Sigmoid colon (tissue), 7 donors: ENCODE measurements around the gene NT5DC3. TPM values are rescaled to one million over a fixed set of nuclear protein-coding genes. Genes with fewer than 3 reads are reported as not detected.

ENCODE experiments used
- DNase-seq: peaks from one replicate; pipeline ENCODE4 v3.0.0-alpha.2; 2019
- H3K27ac ChIP-seq, 4 donors: fragments of 200-600 bp; sonication (generic); one replicate each; pipeline ENCODE4 v1.5.1; 2016 to 2019; ENCODE audit warnings: mild to moderate bottlenecking in 1 of 4
- H3K27me3 ChIP-seq, 3 donors: fragments of 200-600 bp; sonication (generic); one replicate each; pipeline ENCODE4 v1.5.1; 2019; ENCODE audit warnings: mild to moderate bottlenecking in 1 of 3
- H3K36me3 ChIP-seq, 4 donors: fragments of 200-600 bp; sonication (generic); one replicate each; pipeline ENCODE4 v1.5.1; 2016 to 2019
- H3K4me1 ChIP-seq, 4 donors: fragments of 200-600 bp; sonication (generic); one replicate each; pipeline ENCODE4 v1.5.1; 2017 to 2019
- H3K4me3 ChIP-seq, 4 donors: fragments of 200-600 bp; sonication (generic); one replicate each; pipeline ENCODE4 v1.5.1; 2017 to 2019; ENCODE audit warnings: mild to moderate bottlenecking in 2 of 4, moderate library complexity in 1 of 4
- H3K9me3 ChIP-seq, 4 donors: fragments of 200-600 bp in 3 of 4; sonication (generic) in 3 of 4; one replicate each; pipeline versions ENCODE4 v1.5.1 to v1.6.1; 2013 to 2019
- CTCF ChIP-seq, 4 experiments: fragments of 450-650 bp in 3 of 4; fragments of 200-600 bp in 1 of 4; IDR thresholded peaks; one replicate each; pipeline ENCODE4 v1.5.1; 2016 to 2019; ENCODE audit warnings: antibody characterized with exemption in 4 of 4, mild to moderate bottlenecking in 3 of 4, moderate library complexity in 2 of 4
- EP300 ChIP-seq, 4 donors: sonication (generic); formaldehyde crosslinking; IDR thresholded peaks; one replicate each; pipeline ENCODE4 v1.6.1; 2017; ENCODE audit warnings: antibody characterized with exemption in 4 of 4
- POLR2A ChIP-seq, 2 donors: fragments of 450-650 bp; IDR thresholded peaks; one replicate each; pipeline ENCODE4 v1.6.1; 2016; ENCODE audit warnings: antibody characterized with exemption in 2 of 2, mild to moderate bottlenecking in 2 of 2, moderate library complexity in 2 of 2
- POLR2AphosphoS5 ChIP-seq, 4 donors: sonication (generic); formaldehyde crosslinking; IDR thresholded peaks; one replicate each; pipeline ENCODE4 v1.6.1; 2017; ENCODE audit warnings: antibody characterized with exemption in 4 of 4
- WGBS, 2 donors: extraction: QIAGEN DNeasy Blood & Tissue Kit; methylation state at CpG; one replicate each; pipeline ENCODE4 v1.1.7; 2013; 5-methylcytosine and 5-hydroxymethylcytosine counted together
- intact Hi-C: fragments of 100-400 bp; cut with DNase I; formaldehyde crosslinking; loops from one replicate; pipeline ENCODE4 v1.15.1; 2023
- polyA plus RNA-seq, 3 donors: library from polyadenylated mRNA; stranded (reverse); fragments of 200-250 nt; gene quantifications; one replicate each; pipeline ENCODE4 v1.2.3, GENCODE V29; 2013
- total RNA-seq, 4 donors: library from RNA; depleted of rRNA; stranded (reverse); fragments of >200 nt; gene quantifications; one replicate each; pipeline ENCODE4 v1.1.0, GENCODE V29; 2016
- donor health status: healthy with polysubstance abuse.
- donor health status: Bipolar disorder and iron deficiency.
- donor health status: healthy.

The NT5DC3 gene
- total and polyA plus RNA-seq, 7 donors: 0.23 to 346 (median 179) TPM

- H3K4me1 ChIP-seq: peaks cover 0 to 65% (median 44%) of the 10 kb centered on the region in 4 donors
- H3K36me3 ChIP-seq: peaks cover 53 to 100% (median 68%) of the 10 kb centered on the region in 4 donors
- no peaks in the 10 kb centered on the region for H3K9me3 ChIP-seq
- H3K4me3 ChIP-seq: no peak overlapping the region
- H3K27me3 ChIP-seq: no peaks in the 10 kb centered on the region
- intact Hi-C loops: loop anchor here (5.0 to 10.0 kb wide), 2 partner anchors 102 to 340 kb away; no protein-coding TSS in a partner anchor
- peak overlapping the region in 3 of 4 donors; percentile 29 to 56 (median 52) for H3K27ac ChIP-seq
- WGBS, 2 donors: 86 to 93% methylated on average over 10 of the region's 10 CpGs
- DNase-seq: peak; percentile 68
- peak in 2 of 4 donors; percentile 12 to 50 for TF ChIP-seq POLR2AphosphoS5 (IDR thresholded peaks at IDR 0.05)
- no peak for TF ChIP-seq POLR2A (IDR thresholded peaks at IDR 0.05)
Observed at GRCh38 chr12:103774977-103775560, 66.0 kb downstream of the NT5DC3 start.

GRCh38 chr12:103773109-103773910, 67.7 kb downstream of the NT5DC3 start:
- peak overlapping the region in 3 of 4 donors; percentile 4 to 56 (median 52) for H3K27ac ChIP-seq
- peaks cover 55 to 100% (median 67%) of the 10 kb centered on the region in 4 donors for H3K36me3 ChIP-seq
- H3K4me1 ChIP-seq: peaks cover 0 to 65% (median 45%) of the 10 kb centered on the region in 4 donors
- DNase-seq: peak; percentile 64
- no peak overlapping the region for H3K4me3 ChIP-seq
- TF ChIP-seq POLR2AphosphoS5 (IDR thresholded peaks at IDR 0.05): peak in 3 of 4 donors; percentile 4 to 53 (median 49)
- no peak for TF ChIP-seq POLR2A (IDR thresholded peaks at IDR 0.05)
- H3K9me3 ChIP-seq: no peaks in the 10 kb centered on the region
- intact Hi-C loops: loop anchor here (5.0 to 10.0 kb wide), 2 partner anchors 104 to 341 kb away; no protein-coding TSS in a partner anchor
- no peaks in the 10 kb centered on the region for H3K27me3 ChIP-seq
- WGBS, 2 donors: 64 to 76% methylated on average over 4 of the region's 4 CpGs

GRCh38 chr12:103772367-103773108, 68.5 kb downstream of the NT5DC3 start:
- Histone ChIP-seq H3K4me1 (peaks cover 0 to 60% (median 42%) of the 10 kb centered on the region in 4 donors), H3K9me3 (no peaks in the 10 kb centered on the region), H3K27me3 (no peaks in the 10 kb centered on the region), H3K27ac (peak overlapping the region in 3 of 4 donors; percentile 4 to 56 (median 52)), H3K36me3 (peaks cover 53 to 100% (median 63%) of the 10 kb centered on the region in 4 donors), H3K4me3 (no peak overlapping the region)
- peak; percentile 56 for DNase-seq
- WGBS, 2 donors: 80 to 86% methylated on average over 7 of the region's 7 CpGs
- intact Hi-C loops: loop anchor here (5.0 to 10.0 kb wide), 2 partner anchors 105 to 342 kb away; no protein-coding TSS in a partner anchor
- no peak for TF ChIP-seq CTCF (IDR thresholded peaks at IDR 0.05)
- TF ChIP-seq POLR2AphosphoS5 (IDR thresholded peaks at IDR 0.05): peak in 3 of 4 donors; percentile 3 to 70 (median 65)

GRCh38 chr12:103771466-103771865, 69.6 kb downstream of the NT5DC3 start:
- Histone ChIP-seq H3K27ac (peak overlapping the region in 3 of 4 donors; percentile 20 to 56 (median 52)), H3K9me3 (no peaks in the 10 kb centered on the region), H3K27me3 (no peaks in the 10 kb centered on the region), H3K4me1 (peaks cover 0 to 49% (median 37%) of the 10 kb centered on the region in 4 donors), H3K4me3 (no peak overlapping the region), H3K36me3 (peaks cover 53 to 100% (median 63%) of the 10 kb centered on the region in 4 donors)
- intact Hi-C loops: loop anchor here (5.0 to 10.0 kb wide), 2 partner anchors 106 to 343 kb away; no protein-coding TSS in a partner anchor
- DNase-seq: peak; percentile 68
- WGBS, 2 donors: 63 to 69% methylated on average over 3 of the region's 3 CpGs
- peak in 2 of 4 donors; percentile 63 to 69 for TF ChIP-seq POLR2AphosphoS5 (IDR thresholded peaks at IDR 0.05)
- TF ChIP-seq POLR2A (IDR thresholded peaks at IDR 0.05): no peak
- no peak for TF ChIP-seq EP300 (IDR thresholded peaks at IDR 0.05)
- peak in 1 of 4 experiments; percentile 30 for TF ChIP-seq CTCF (IDR thresholded peaks at IDR 0.05)

GRCh38 chr12:103769240-103769945, 71.6 kb downstream of the NT5DC3 start:
- H3K36me3 ChIP-seq: peaks cover 59 to 100% (median 63%) of the 10 kb centered on the region in 4 donors
- WGBS, 2 donors: 92 to 97% methylated on average over 9 of the region's 9 CpGs
- no peaks in the 10 kb centered on the region for H3K27me3 ChIP-seq
- TF ChIP-seq POLR2A (IDR thresholded peaks at IDR 0.05) (no peak), POLR2AphosphoS5 (IDR thresholded peaks at IDR 0.05) (peak in 2 of 4 donors; percentile 39 to 60)
- peak; percentile 50 for DNase-seq
- no peak overlapping the region for H3K4me3 ChIP-seq
- intact Hi-C loops: no loop called here
- H3K4me1 ChIP-seq: peaks cover 0 to 29% (median 24%) of the 10 kb centered on the region in 4 donors
- no peaks in the 10 kb centered on the region for H3K9me3 ChIP-seq
- peak overlapping the region in 3 of 4 donors; percentile 30 to 56 (median 52) for H3K27ac ChIP-seq
